NCI-H774 (cell line): ENCODE measurements around the gene AUH.

Experiments
- DNase-seq: peaks from one replicate; lab custom pipeline; 2025; lab: John Stamatoyannopoulos, UW

Gene AUH

DNA sequence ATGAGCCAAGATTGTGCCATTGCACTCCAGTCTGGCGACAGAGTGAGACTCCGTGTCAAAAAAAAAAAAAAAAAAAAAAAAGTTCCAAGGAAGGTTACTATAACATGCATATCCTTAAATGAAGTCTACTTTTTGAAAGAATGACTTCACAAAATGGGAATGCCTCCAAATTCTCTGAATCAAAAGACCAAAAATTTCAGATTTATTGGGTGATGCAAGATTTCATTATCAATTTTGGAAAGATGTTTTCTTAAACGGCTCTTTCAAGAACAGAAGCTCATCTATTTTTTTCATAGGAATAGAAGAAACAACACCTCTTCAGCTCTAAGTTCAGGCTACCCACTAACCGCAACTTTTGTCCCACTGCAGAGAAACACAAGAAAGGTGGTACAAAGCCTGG lies 69.9 kb downstream of the AUH start:
- no peak for DNase-seq

DNA sequence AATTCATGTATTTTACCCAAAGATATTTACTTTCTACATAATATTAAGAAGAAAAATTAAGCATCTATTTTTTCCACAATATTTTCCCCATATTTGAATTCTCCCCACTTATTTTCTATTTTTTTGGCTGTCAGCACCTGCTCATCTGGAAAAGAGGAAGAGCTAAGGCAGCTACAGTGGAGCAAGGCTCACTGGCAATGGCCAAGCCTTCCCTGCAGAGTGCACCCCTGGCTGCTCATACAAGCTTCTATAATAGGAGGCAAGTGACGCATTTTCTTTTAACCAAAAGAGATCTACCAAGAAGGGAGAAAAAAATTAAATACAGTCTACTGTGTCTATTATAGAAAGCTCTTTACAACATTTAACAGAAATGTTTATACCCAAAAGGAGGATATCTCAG lies 72.5 kb downstream of the AUH start:
- no peak for DNase-seq

DNA sequence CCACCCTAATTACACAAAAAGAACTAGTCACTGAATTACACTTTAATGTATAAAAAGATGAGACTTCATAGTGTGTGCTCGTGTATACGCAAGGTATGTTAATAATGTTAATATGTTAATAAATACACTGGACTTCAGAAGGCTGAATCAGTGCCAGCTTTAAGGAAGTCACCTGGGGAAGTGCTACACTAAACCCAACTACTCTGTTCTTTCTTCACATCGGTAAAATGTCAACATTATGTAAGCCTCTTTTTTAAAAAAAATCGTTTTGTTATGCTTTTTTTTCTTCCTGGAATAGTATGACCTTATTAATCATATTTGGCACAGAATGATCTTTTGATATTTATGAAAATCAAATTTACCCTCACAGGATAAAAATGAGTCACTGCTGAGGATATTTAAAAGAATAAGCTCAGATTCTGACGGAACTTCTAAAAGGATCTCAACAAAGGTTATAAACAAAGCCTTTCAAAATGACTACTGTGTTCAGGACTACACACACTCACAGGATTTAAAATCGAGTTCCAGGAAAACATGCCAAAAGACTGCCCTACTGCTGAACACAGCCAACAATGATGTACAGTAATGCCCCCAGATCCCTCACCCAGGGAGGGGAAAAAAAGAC lies 75.9 kb downstream of the AUH start:
- DNase-seq: no peak

DNA sequence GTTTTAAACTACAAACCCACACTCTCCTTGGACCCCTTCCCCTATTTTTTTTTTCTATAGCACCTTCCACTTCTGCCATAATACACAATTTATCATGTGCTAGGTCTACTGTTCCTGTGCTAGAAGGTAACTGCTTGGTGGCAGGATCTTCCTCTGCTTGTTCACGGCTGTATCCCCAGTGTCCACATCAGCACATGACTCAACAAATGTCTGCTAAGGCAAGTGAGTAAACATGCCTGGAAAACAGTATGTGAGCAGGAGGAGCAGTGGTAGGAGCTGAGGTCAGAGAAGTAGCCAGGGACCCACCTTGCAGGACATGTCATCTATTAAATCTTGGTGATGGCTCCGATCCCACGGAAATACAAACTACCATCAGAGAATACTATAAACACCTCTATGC lies 79.4 kb downstream of the AUH start:
- no peak for DNase-seq

DNA sequence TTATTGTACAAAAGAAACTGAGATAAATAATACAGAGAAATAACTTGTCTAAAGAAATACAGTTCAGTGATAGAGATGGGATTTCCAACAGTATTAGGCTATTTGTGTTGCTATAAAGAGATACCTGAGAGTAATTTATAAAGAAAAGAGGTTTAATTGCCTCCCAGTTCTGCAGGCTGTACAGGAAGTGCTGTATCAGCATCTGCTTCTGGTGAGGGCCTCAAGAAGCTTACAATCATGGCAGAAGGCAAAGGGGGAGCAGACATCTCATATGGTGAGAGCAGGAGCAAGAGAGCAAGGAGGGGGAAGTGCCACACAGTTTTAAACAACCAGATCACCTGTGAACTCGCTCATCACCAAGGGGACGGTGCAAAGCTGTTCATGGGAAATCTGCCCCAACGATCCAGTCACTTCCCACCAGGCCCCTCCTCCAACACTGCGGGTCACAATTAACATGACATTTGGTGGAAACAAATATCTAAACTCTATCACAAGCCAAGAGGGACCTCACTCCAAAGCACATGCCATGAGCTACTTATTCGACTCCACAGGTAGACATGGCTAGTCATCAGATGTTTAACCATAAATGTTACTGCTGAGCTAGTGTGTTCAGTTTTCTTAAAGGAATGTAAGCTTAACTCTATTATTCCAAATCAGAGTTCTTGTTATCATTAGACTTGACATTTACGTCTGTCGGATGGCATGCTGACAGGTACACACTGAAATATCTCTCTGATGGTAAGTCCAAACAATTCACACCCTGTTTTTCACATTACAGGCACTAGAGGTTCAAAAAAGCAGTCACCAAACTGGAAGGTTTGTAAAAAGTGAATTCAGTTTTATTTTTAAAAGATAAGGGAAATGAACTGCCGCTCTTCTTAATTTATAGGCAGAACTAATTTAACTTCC lies 82.2 kb downstream of the AUH start:
- no peak for DNase-seq

DNA sequence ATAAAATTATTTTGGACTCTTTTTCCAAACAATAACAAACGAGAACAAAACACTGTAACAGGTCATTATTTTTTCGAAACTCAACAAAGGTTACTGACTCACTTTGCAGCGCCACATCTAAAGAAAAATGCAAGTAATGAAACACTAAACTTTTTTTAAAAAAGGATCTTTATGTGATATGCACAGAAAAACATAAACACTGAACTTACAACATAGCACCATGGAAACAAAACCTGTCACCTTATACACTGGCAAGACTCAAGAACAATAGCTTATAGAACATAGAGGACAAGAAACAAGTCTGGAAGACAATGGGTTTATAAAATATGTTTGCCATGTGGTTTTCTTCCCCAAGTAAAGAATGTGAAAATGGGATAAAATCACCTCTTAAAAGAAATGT lies 85.2 kb downstream of the AUH start:
- no peak for DNase-seq

DNA sequence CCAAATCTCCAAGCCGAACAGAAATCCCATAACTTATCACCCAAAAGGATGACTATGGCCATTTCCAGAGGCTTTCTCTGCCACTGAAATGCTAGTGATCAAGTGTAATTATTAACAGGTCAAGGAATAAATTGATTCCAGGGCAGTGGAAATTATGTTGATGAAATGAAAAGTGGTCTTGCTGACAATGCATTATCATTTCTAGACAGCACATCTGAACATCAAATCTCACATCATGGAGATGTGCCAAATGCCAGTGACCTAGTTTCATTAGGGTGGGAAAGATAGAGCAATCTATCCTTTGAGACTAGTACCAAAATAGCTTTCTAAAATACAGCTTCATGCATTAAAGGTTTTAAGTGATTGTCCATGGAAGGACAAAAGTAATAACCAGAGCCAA lies 86.1 kb downstream of the AUH start:
- no peak for DNase-seq

DNA sequence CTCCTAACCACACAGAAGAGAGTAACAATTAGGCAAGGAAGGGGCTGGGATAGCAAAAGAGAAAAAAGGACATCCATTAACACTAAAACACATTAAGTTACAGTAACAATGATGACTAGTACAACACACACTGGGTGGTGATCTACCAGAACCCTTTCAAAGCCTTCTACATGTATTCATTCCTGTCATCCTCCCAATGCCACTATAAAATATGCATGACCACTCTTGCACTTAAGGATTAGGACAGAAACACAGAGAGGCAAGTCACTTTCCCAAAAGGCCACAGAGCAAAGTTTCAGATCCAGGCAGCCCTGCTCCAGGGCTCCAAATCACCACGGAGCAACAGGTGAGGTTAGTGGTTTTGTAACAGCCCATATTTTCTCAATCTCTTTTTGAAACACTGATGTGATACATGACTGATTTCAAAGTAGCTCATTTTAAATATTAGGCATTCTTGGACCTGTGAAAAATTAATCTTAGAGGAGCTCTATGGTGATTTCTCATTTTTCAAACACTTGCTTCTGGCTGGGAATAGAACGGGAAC lies 86.7 kb downstream of the AUH start:
- no peak for DNase-seq

DNA sequence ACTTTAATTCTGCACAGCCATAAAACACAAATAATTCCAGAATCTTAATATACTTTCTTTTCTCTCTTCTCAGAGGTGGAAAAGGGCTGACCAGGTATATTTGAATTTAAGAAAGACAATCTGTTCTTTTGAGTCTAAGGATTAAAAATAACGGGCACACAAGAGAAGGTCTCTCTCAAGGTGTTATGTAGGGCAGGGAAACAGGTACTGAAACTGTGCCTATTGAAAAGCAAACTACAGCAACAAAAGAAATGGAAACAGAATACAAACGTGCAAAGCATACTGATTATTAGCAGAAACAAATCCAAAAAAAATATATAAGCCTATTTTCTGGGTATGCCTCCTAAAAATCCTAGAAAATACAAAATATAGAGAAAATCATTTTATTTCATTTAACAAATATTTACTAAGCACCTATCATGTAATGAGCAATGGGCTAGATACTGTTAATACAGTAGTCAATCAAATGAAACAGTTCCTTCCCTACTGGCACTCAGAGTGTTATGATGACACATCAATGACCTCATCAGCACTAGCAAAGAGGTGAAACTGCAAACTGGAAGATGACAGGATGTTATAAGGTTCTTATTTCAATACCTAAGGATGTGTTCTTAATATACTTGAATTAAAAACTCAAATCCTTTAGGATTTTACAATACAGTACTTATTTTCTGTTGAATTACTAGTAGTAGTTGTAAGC lies 87.7 kb downstream of the AUH start:
- no peak for DNase-seq

DNA sequence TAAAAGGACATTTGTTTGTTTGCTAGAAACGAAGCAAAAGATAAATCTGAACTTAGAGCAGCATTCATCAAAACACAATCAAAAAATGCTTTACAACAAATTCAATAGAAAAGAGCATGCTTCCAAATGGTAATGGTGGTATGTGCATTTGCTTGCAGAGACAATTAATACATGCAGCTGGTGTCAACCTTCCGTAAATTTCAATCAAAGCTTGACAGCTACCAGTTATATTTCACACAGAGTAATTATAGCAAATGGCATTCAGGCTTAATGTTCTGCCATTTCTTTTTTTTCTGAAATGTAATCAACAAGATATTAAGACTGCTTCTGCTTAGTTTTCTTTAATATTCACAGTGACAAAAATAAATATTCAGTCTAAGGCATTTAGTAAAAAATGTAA lies 90.6 kb downstream of the AUH start:
- no peak for DNase-seq

DNA sequence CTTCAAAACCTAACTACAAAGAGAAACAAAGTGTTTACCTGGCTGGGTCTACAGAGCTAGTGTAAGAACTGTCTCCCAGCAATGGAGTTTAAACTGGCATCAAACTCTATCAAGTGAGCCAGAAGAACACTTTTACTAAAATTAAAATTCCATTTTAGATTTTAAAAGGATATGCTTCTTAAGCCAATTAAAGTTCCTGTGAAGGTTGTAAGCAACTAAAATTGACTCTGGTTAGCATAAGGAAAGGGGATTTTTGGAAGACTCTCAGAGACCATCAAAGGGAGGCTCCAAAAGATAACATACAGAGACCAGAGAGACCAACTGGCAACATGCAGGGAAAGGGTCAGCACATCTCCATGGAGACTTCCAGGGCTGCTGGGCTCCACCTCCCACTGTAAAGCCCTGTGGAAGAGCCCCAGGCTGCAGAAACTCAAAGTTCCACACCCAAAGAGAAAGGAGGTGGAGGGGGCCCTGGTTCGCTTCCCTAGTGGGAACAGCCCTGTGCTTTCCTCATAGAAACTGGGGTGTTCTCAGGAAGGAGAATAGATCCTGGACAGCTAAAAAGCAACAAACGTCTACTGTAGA lies 91.7 kb downstream of the AUH start:
- no peak for DNase-seq

DNA sequence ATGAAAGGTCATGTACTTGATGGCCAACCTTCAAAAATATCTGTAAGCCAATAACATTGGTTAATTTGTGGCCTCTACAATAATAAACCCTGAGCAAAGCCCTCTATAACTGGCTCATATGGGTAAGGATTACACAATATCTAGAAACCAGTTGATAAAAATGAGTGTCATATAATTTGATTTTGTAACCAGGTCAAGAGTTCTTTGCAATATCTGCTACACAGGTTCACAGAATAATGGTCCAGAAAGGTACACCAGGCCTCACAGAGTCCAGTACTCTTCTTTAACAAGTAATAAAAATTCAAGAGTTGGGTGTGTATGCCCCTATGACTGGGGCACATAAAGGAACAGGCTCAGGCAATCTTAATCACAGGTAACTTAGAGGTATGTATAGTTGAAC lies 95.3 kb downstream of the AUH start:
- no peak for DNase-seq

DNA sequence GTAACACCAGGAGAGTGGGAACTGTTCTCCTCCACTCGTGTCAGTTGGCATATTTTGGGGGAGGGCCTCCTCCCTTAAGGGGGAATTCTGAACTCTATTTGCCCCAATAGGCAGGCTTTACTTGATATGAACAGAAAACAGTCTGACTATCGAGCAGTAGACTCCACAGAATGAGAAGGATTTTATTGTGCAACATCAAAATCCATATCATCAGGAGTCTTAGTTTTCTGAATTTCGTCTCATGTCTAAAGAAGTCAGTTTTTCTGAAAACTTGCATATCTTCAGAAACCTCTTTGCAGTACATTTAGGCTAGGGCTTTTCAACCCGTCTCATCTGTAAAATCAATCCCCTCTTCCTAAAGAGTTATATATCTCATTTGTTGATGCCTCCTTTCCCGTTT lies 96.2 kb downstream of the AUH start:
- DNase-seq: no peak

DNA sequence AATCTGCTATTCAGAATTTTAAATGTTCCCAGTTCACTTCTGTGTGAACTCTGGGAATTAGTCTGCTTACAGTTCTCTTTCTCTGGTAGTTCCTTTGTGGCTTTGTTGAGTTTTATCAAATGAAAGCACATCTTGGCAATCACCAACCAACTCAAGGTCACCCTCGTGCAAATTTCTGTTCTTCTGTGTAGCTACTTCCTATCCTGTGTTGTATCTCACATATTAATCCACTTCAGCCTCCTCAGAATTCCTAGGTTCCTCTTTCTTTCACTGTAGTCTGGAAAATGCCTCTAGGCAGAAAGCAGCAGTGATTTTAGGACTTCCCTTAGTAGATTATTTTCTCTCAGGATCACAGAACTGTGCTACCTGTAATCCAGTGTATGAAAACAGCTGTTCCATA lies 100.3 kb downstream of the AUH start:
- no peak for DNase-seq

DNA sequence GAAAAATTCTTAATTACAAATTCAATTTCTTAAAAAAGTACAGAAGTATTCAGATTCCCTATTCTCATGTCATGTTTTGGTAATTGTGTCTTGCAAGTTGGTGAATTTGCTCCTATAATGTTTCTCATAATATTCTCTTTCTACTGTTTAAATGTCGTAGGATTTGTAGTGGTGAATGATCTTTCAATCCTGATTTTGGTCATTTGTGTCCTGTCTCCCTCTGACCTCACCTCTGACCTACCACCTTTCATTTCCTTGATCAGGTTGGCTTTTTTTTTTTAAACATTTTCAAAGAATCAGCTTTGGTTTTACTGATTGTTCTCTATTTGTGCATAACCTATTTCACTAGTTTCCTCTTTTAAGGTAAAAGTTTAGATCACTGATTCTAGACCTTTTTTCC lies 102.6 kb downstream of the AUH start:
- no peak for DNase-seq

DNA sequence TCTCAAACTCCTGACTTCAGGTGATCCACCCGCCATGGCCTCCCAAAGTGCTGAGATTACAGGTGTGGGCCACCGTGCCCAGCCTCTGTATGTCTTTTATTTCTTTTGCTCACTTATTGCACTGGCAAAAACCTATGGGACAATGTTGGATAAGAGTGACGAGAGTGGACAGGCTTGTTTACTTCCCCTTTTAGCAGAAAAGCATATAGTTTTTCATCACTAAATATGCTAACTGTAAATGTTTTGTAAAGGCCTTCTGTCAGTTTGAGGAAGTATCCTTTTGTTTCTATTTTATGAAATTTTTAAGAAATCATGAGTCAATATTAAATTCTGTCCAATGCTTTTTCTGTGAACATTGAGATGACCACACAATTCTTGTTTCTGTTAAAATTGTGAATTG lies 103.3 kb downstream of the AUH start:
- DNase-seq: no peak

DNA sequence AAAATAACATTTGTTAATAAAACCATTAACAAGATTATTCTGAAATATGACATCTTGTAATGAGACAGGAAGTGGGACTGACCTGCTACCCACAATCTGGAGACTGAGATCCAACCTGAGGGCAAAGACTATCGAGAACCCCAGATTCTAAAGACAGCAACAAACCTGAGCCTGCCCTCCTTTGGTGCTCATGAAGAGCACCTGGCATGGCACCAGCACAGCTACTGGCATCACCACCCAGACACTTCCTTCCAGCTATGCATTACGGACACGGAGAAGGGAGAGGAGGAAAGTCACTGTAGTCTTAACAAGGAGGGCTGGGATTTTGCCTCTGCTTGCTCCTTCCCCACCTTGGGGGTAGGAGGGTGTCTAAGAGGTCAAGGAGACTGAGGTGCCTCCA lies 105.5 kb downstream of the AUH start:
- no peak for DNase-seq

DNA sequence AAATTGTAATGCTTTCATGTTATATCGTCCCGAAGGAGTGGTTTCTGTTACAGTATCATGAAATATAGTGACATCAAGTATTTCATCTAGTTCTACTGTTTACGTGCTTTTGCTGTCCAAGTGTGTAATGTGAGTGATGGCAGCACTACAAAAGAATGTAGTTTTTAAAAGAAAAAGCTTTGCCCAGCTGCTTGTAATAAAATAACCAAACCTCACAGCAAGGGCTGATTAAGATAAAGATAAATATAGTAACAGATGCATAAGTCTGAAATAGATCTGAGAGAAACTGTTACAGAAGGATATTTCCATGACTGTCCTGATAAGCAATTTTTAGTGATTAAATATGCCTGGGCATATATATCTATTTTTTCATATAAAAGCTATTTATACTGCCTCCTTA lies 106.4 kb downstream of the AUH start:
- DNase-seq: no peak

DNA sequence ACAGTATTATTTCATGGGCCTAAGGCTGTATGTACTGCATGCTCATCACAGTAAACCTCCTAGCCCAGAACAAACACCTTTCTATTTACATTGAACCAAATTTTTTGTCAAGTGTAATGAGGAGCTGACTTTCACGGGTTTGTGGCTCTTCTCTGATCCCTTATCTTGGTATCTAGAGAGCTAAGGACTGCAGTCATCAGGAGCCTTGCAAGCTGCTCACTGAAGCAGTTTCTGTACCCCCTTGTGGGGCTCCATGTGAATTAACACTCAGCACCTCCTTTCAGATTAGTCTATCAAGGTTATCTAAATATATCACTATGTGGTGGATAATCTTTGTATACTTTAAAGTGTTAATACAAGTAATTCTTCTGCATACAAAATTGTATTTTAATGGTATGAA lies 108.2 kb downstream of the AUH start:
- DNase-seq: no peak

DNA sequence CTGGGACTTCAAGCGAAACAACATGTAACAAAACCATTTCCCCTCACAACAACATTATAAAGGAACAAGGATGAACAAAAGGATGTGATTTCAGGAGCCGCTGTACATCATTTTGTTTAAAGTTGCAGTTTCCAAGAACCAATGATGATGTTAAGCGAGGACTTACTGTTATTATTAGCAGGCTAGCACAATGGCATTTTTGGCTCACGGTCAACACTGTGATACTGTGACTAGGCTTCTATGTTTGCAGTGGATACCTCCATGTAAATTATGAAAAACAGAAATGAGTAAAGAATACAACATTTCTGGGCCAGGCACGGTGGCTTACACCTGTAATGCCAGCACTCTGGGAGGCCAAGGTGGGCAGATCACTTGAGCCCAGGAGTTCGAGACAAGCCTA lies 113.0 kb downstream of the AUH start:
- no peak for DNase-seq

DNA sequence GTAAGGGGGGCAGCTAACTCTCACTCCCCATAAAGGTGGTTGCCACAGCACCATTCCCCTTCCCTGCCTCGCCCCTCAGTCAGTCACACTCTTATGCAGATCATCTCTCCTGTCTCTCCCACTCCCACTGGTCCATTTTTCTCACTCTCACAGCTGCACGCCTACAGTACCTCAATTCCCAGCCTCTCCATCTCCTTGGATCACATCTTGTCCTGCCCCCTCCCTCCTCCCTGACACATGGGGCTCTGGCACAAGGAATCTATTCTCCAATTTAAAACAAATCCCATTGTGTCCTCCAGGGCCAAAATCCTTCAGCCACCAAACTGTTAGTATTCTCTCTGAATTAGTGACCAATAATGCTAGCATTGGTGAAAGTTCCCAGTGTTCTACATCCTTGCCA lies 114.4 kb downstream of the AUH start:
- no peak for DNase-seq

DNA sequence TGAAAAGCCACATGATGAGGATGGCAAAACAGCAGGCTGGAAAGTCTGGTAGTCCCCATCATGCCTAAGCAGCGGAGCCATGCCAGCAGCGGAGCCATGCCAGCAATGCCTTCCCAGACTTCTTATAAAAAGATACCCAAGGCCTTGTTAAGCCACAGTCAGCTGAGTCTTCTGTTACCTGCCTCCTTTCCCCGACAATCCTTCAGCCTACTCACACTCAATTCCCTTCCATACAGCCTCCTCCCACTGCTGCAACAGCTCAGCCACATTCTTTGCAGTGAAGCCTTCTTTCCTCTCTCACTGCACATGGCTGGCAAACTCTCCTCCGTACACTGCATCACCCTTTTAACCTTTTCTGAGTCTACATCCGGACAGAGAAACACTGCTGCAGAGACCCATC lies 114.9 kb downstream of the AUH start:
- DNase-seq: no peak
